HG02798 (cell line): ENCODE data around the gene LMAN2L.

Experiments
- ATAC-seq: cut with Tn5 transposase; IDR thresholded peaks from one replicate; pipeline ENCODE4 v1.9.1; 2021; ENCODE audit warnings: mild to moderate bottlenecking; ENCODE audit not compliant: unreplicated experiment, poor library complexity

Gene LMAN2L

GRCh38 chr2:96739633-96740428 is at the start of gene LMAN2L:
Gene LMAN2L (minus strand): TSS chr2:96740064. CDS start chr2:96740040, 24 bp downstream.
- ATAC-seq: peak; percentile 100

GRCh38 chr2:96789245-96789617 is 49.4 kb upstream of the LMAN2L start:
- ATAC-seq: no peak

- ATAC-seq: no peak
These were observed 48.8 kb upstream of the LMAN2L start for GRCh38 chr2:96788442-96789244.

- ATAC-seq: no peak
These were observed 47.5 kb upstream of the LMAN2L start for GRCh38 chr2:96787411-96787810.

- no peak for ATAC-seq
These were observed 43.5 kb upstream of the LMAN2L start for GRCh38 chr2:96783388-96783787.

GRCh38 chr2:96775160-96775559 is 35.3 kb upstream of the LMAN2L start:
- ATAC-seq: no peak

GRCh38 chr2:96773922-96774321 is 34.1 kb upstream of the LMAN2L start:
- no peak for ATAC-seq

GRCh38 chr2:96772903-96773671 is 33.2 kb upstream of the LMAN2L start:
- peak; percentile 53 for ATAC-seq

GRCh38 chr2:96771796-96772618 is 32.1 kb upstream of the LMAN2L start:
- ATAC-seq: no peak

- no peak for ATAC-seq
These were observed 30.8 kb upstream of the LMAN2L start for GRCh38 chr2:96770442-96771202.

- ATAC-seq: no peak
These were observed 29.9 kb upstream of the LMAN2L start for GRCh38 chr2:96769814-96770213.

- ATAC-seq: no peak
These were observed 28.3 kb upstream of the LMAN2L start for GRCh38 chr2:96768083-96768561.

GRCh38 chr2:96767135-96767871 is 27.4 kb upstream of the LMAN2L start:
- no peak for ATAC-seq

- no peak for ATAC-seq
These were observed 24.4 kb upstream of the LMAN2L start for GRCh38 chr2:96764253-96764637.

- no peak for ATAC-seq
These were observed 23.8 kb upstream of the LMAN2L start for GRCh38 chr2:96763511-96764252.

- no peak for ATAC-seq
These were observed 22.9 kb upstream of the LMAN2L start for GRCh38 chr2:96762529-96763311.
